Left cardiac atrium (tissue), 4 donors: ENCODE measurements around the gene TMEM207. TPM values are rescaled to one million over a fixed set of nuclear protein-coding genes. Genes with fewer than 3 reads are reported as not detected.
"Not testable (repeated sequence)": the region's sequence is repeated elsewhere in the genome, so short reads cannot be mapped to it uniquely, and the experiment has no call there.

Experiments used
- ATAC-seq, 2 donors: fragments of 200-7000 bp; cut with Tn5 transposase; one replicate each; pipeline ENCODE4 v1.9.1; 2020; ENCODE audit warnings: mild to moderate bottlenecking in 2 of 2, moderate library complexity in 2 of 2
- DNase-seq: peaks from one replicate; pipeline ENCODE4 v3.0.0-alpha.2; 2020
- intact Hi-C, 2 donors: fragments of 100-400 bp; cut with DNase I; formaldehyde crosslinking; loops; one replicate each; pipeline versions ENCODE4 v1.14.1 to v1.15.1; 2022 to 2023
- long read RNA-seq: library from polyadenylated mRNA; unstranded; transcript quantifications from one replicate; pipeline ENCODE4 v2.0.0, GENCODE V29; 2021
- total RNA-seq, 2 donors: library from RNA; stranded (reverse); fragmentation: NEBNext Ultra II Directional; extraction: Animal tissue kit (Norgen Biotek cat#: 25700); gene quantifications; one replicate each; pipeline ENCODE4 v1.2.1, GENCODE V29; 2021
- donor health status: DM: no; HTN: yes; CAD: no.
- donor health status: DM: no; HTN: yes; CAD: no; lungs with severe emphysema.
- donor health status: DM: yes; HTN: yes; CAD: no.
- donor health status: Dilated cardiomyopathy.

The TMEM207 gene
- not detected for total RNA-seq
- long read RNA-seq, result 0 reads

- intact Hi-C loops, result no loop called here
- no peak for DNase-seq
- ATAC-seq, result no peak
These were observed at the start of gene TMEM207 for GRCh38 chr3:190449801-190450200. Gene TMEM207, minus strand, starts transcription at chr3:190449901. Its CDS starts 92 bp downstream, at chr3:190449809.

GRCh38 chr3:190499122-190499521 is 49.4 kb upstream of the TMEM207 start:
- ATAC-seq (no peak), DNase-seq (no peak)
- intact Hi-C loops, result no loop called here

- ATAC-seq (peak; percentile 26 to 29), DNase-seq (no peak)
- intact Hi-C loops, result no loop called here
These were observed 48.6 kb upstream of the TMEM207 start for GRCh38 chr3:190498293-190498692.

GRCh38 chr3:190497811-190498210 is 48.1 kb upstream of the TMEM207 start:
- intact Hi-C loops, result no loop called here
- ATAC-seq, result peak; percentile 90 to 93
- peak; percentile 31 for DNase-seq

- intact Hi-C loops, result no loop called here
- no peak for DNase-seq
- no peak for ATAC-seq
These were observed 47.2 kb upstream of the TMEM207 start for GRCh38 chr3:190496859-190497258.

GRCh38 chr3:190495796-190496195 is 46.1 kb upstream of the TMEM207 start:
- no peak for DNase-seq
- peak in 1 of 2 donors; percentile 35 for ATAC-seq
- intact Hi-C loops, result no loop called here

- DNase-seq (no peak), ATAC-seq (no peak)
- intact Hi-C loops, result no loop called here
These were observed 45.7 kb upstream of the TMEM207 start for GRCh38 chr3:190495354-190495753.

GRCh38 chr3:190494907-190495306 is 45.2 kb upstream of the TMEM207 start:
- no peak for DNase-seq
- intact Hi-C loops, result no loop called here
- no peak for ATAC-seq

GRCh38 chr3:190492966-190493365 is 43.3 kb upstream of the TMEM207 start:
- DNase-seq (no peak), ATAC-seq (no peak)
- intact Hi-C loops, result no loop called here

- DNase-seq, result no peak
- intact Hi-C loops, result no loop called here
- ATAC-seq, result peak; percentile 48 to 60
These were observed 42.4 kb upstream of the TMEM207 start for GRCh38 chr3:190492129-190492528.

GRCh38 chr3:190491533-190492054 is 41.9 kb upstream of the TMEM207 start:
- ATAC-seq, result peak; percentile 75 to 84
- intact Hi-C loops, result no loop called here
- peak; percentile 27 for DNase-seq

- intact Hi-C loops, result no loop called here
- ATAC-seq, result no peak
These were observed 37.4 kb upstream of the TMEM207 start for GRCh38 chr3:190486908-190487607.

GRCh38 chr3:190486533-190486864 is 36.8 kb upstream of the TMEM207 start:
- DNase-seq, result no peak
- ATAC-seq, result no peak
- intact Hi-C loops, result no loop called here

More at GRCh38 chr3:190486908-190487607, 37.4 kb upstream of the TMEM207 start:
- no peak for DNase-seq

GRCh38 chr3:190485830-190486532 is 36.3 kb upstream of the TMEM207 start:
- intact Hi-C loops, result no loop called here
- DNase-seq (no peak), ATAC-seq (no peak)

- intact Hi-C loops, result no loop called here
- ATAC-seq (no peak), DNase-seq (no peak)
These were observed 32.1 kb upstream of the TMEM207 start for GRCh38 chr3:190481779-190482178.

- intact Hi-C loops, DNase-seq, ATAC-seq: not testable (repeated sequence)
These were observed 23.6 kb upstream of the TMEM207 start for GRCh38 chr3:190473261-190473660.

GRCh38 chr3:190467922-190468321 is 18.2 kb upstream of the TMEM207 start:
- intact Hi-C loops, result no loop called here
- no peak for ATAC-seq

GRCh38 chr3:190458040-190458439 is 8.3 kb upstream of the TMEM207 start:
- DNase-seq (no peak), ATAC-seq (no peak)
- intact Hi-C loops, result no loop called here

More at GRCh38 chr3:190467922-190468321, 18.2 kb upstream of the TMEM207 start:
- DNase-seq, result no peak

- no peak for DNase-seq
- no peak for ATAC-seq
- intact Hi-C loops, result no loop called here
These were observed 7.1 kb upstream of the TMEM207 start for GRCh38 chr3:190456770-190457169.

- intact Hi-C loops, result no loop called here
- no peak for ATAC-seq
These were observed 6.1 kb upstream of the TMEM207 start for GRCh38 chr3:190455828-190456227.

GRCh38 chr3:190448256-190448655 is 1.4 kb downstream of the TMEM207 start:
- no peak for DNase-seq
- intact Hi-C loops, result no loop called here
- ATAC-seq, result no peak

More at GRCh38 chr3:190455828-190456227, 6.1 kb upstream of the TMEM207 start:
- no peak for DNase-seq
